ENCODE results near the gene JTB.

Gene JTB

DNA sequence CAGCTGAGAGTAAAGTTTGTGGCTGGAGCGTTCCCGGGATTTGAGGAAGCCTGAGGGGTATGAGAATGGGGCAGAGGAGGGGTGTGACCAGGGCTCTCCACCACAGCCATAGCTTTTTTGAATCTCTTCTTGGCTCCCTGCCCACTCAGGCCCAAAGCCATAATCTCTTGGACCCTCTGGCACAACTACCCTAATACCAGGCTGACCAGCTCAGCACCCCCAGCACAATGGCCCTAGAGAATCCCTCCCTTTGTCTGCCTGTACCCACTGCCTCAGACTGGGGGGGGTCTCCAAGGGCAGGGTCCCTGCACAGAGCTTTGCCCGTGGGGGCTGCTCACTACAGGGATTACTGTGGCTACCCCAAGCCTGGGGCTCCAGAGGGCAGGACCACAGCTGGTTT is 38.5 kb downstream of the JTB start:
- TF ChIP-seq, protein P1, sequence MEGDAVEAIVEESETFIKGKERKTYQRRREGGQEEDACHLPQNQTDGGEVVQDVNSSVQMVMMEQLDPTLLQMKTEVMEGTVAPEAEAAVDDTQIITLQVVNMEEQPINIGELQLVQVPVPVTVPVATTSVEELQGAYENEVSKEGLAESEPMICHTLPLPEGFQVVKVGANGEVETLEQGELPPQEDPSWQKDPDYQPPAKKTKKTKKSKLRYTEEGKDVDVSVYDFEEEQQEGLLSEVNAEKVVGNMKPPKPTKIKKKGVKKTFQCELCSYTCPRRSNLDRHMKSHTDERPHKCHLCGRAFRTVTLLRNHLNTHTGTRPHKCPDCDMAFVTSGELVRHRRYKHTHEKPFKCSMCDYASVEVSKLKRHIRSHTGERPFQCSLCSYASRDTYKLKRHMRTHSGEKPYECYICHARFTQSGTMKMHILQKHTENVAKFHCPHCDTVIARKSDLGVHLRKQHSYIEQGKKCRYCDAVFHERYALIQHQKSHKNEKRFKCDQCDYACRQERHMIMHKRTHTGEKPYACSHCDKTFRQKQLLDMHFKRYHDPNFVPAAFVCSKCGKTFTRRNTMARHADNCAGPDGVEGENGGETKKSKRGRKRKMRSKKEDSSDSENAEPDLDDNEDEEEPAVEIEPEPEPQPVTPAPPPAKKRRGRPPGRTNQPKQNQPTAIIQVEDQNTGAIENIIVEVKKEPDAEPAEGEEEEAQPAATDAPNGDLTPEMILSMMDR (IDR thresholded peaks at IDR 0.05; ENCODE audit: control insufficient read depth, extremely low read depth, insufficient read depth), result no peak
- no peak overlapping the region for H3K4me3 ChIP-seq (ENCODE audit: low read depth, low read length)
- no peak for DNase-seq (ENCODE audit: low read depth)

DNA sequence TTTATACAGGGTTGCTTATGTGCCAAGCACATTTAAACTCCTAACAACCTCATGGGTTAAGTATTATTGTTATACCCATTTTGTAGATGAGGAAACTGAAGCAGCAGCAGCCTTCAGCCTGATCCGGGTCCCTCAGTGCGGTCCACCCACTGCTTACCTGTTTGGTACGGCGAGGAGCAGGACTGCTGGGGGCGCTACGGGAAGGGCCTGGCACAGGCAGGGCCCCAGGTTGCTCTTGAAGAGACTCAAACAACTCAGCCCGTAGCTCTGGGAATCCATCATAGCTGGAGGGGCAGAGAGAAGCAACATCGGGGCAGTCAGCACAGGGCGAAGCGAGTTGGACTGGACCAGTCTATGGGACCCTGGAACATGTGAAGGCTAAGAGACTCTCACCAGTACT is 40.1 kb downstream of the JTB start:
- DNase-seq (ENCODE audit: low read depth), result no peak
- TF ChIP-seq, protein P1 (IDR thresholded peaks at IDR 0.05; ENCODE audit: control insufficient read depth, extremely low read depth, insufficient read depth), result no peak
- no peak overlapping the region for H3K4me3 ChIP-seq (ENCODE audit: low read depth, low read length)

DNA sequence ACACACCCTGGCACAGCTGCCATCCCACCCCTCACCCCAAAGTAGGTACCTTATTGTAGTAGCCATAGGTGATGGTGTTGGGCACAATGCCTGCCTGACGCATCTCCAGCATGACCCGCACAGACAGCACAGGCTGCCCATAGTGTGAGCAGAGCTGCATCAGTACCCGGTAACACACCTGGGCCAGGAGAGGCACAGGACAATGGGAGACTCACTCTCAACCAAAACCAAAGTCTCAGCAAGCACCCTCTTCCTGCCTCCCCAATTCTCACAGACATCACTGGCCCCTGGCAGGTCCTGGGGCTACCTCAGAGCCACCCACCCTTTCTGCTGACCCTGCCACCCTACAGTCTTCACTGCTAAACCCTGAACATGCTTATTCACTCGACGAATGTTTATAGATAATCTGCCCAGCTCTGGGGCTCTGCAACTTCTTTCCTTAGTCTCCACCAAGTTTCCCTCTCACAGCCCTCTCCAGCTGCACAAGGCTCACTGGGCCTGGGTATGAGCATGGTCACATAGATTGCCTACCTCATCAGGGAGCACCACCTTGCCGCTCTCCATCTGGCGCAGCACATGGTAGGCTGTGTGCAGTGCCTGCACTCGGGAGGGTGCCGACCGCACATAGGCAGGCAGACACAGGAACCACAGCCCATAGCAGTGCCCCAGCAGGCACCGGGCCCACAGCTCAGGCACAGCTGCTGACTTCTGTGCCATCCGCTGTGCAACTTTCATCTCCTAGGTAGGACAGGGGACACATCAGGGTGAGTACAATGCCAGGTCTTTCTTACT is 41.3 kb downstream of the JTB start:
- TF ChIP-seq, protein P1 (IDR thresholded peaks at IDR 0.05; ENCODE audit: control insufficient read depth, extremely low read depth, insufficient read depth), result no peak
- H3K4me3 ChIP-seq (ENCODE audit: low read depth, low read length), result no peak overlapping the region
- DNase-seq (ENCODE audit: low read depth), result no peak

DNA sequence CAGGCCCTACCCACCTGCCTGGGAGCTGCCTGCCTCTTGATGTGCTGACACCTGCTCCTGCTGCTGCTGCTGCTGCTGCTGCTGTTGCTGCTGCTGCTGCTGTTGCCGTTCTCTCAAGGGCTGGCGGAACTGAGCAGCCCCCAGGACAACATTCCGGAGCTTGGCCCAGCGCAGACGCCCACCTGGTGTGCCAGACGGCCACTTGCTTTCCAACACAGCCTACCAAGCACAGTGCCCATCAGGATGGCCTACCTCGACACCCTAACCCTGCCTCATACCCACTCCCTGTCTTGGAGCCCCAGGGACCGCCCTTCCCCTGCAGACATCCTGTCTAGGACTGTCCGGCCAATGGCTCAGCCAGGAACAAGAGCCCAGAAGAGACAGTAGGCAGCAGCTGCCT is 42.7 kb downstream of the JTB start:
- TF ChIP-seq, protein P1 (IDR thresholded peaks at IDR 0.05; ENCODE audit: control insufficient read depth, extremely low read depth, insufficient read depth), result no peak
- no peak overlapping the region for H3K4me3 ChIP-seq (ENCODE audit: low read depth, low read length)
- DNase-seq (ENCODE audit: low read depth), result no peak

DNA sequence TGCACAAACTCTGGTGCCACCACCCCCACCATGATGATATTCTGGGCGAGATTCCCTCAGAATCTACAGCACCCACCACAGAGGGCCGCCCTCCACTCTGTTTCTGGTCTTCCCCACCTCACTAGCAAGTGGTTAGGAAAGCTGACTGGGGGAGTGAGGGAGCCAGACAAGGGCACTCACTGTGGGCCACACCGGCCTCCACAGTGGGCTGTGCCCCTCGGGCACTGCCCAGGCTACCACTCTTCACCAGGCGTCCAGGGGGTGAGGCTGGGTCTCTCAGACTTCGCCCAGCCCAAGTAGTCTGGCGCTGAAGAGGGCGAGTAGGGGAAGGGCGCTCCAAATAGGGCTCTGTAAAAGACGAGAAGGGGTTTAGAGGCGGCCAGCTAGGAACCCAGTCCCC is 43.5 kb downstream of the JTB start:
- TF ChIP-seq, protein P1 (IDR thresholded peaks at IDR 0.05; ENCODE audit: control insufficient read depth, extremely low read depth, insufficient read depth), result no peak
- H3K4me3 ChIP-seq (ENCODE audit: low read depth, low read length), result no peak overlapping the region
- DNase-seq (ENCODE audit: low read depth), result no peak

DNA sequence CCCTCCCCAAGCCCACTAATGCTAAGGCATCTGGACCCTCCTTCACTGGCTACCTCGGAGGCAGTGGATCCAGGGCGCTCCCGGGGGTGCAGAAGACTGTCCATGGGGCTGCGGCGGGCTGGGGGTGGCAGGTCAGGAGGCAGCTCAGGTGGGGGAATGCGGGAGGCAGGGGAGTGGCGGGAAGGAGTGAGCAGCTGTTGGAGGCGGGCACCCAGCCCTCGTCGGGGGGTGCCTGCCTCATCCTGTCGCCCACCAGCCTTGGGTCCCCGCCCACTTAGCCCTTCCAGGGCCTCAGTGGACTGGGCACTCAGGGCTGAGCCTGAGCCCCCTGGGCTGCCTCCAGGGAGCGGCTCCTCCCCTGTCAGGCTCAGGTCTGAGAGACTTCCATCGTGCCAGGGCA is 44.0 kb downstream of the JTB start:
- no peak overlapping the region for H3K4me3 ChIP-seq (ENCODE audit: low read depth, low read length)
- no peak for DNase-seq (ENCODE audit: low read depth)
- TF ChIP-seq, protein P1 (IDR thresholded peaks at IDR 0.05; ENCODE audit: control insufficient read depth, extremely low read depth, insufficient read depth), result no peak
